Prostate gland (tissue), 2 donors: ENCODE data around the gene CCSAP.

Source experiments
- CTCF ChIP-seq, 4 experiments: fragments of 200-600 bp in 2 of 4; fragments of 450-650 bp in 2 of 4; sonication (generic) in 2 of 4; IDR thresholded peaks; 1 replicate in 3 of 4; 2 replicates in 1 of 4; pipeline ENCODE4 v1.5.1; 2016 to 2019; ENCODE audit warnings: antibody characterized with exemption in 4 of 4, mild to moderate bottlenecking in 2 of 4, moderate library complexity in 2 of 4
- POLR2A ChIP-seq: fragments of 450-650 bp; IDR thresholded peaks from one replicate; pipeline ENCODE4 v1.6.1; 2016; ENCODE audit warnings: antibody characterized with exemption, mild to moderate bottlenecking
- POLR2AphosphoS5 ChIP-seq: sonication (generic); formaldehyde crosslinking; IDR thresholded peaks from one replicate; pipeline ENCODE4 v1.6.1; 2017; ENCODE audit warnings: antibody characterized with exemption

DNA sequence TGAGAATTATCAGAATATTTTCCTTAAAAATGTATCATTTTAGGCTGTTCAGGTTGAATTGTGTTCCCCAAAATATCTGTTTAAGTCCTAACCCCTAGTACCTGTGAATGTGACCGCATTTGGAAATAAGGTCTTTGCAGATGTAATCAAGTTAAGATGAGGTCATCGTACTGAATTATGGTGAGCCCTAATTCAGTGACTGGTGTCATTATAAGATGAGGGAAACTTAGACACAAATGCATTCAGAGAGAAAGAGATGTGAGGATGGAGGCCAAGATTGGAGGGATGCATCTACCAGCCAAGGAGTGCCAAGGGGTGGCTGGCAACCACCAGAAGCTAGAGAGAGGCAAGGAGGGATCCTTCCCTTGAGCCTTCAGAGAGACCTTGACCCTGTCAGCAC is 67.8 kb downstream of the CCSAP start:
- TF ChIP-seq CTCF (IDR thresholded peaks at IDR 0.05) (no peak), POLR2A (no peak), POLR2AphosphoS5 (no peak)
